HFF-Myc (cell line): ENCODE data around the gene CELSR2.

Source experiments
- DNase-seq: peaks from one replicate; pipeline ENCODE4 v3.0.0-alpha.2; 2011; ENCODE audit warnings: low read depth; ENCODE audit errors: extremely low read depth
- H3K4me3 ChIP-seq: replicated peaks from 2 replicates; pipeline ENCODE4 v1.5.1; 2011; ENCODE audit warnings: low read depth, mild to moderate bottlenecking, control low read depth, low read length
- CTCF ChIP-seq: IDR thresholded peaks from 2 replicates; pipeline ENCODE4 v1.5.1; 2012; ENCODE audit warnings: mild to moderate bottlenecking, low read depth, low read length, control low read depth; ENCODE audit errors: missing control alignments

CELSR2 gene

DNA sequence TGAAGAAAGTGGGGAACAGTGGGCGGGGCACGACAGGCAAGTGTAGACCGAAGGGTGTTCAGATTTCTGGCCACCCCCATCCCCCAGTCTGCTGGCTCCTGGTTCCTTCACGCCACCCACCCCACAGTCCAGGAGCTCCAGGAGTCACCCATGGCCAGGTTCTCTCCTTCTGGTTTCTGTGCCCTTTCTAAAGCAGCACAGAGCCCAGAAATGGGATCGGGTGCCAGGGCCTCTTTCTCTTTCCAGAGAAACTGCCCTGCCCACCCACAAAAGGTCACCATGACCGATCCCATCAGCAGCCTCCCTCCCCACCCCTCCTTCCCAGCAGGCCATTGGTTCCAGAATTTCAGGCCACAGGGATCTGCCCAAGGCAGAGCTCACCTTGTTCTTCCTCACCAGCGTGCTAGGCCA, 3.2 kb upstream of the CELSR2 start:
- DNase-seq, result no peak
- TF ChIP-seq CTCF, result no peak
- H3K4me3 ChIP-seq, result no peak overlapping the region

DNA sequence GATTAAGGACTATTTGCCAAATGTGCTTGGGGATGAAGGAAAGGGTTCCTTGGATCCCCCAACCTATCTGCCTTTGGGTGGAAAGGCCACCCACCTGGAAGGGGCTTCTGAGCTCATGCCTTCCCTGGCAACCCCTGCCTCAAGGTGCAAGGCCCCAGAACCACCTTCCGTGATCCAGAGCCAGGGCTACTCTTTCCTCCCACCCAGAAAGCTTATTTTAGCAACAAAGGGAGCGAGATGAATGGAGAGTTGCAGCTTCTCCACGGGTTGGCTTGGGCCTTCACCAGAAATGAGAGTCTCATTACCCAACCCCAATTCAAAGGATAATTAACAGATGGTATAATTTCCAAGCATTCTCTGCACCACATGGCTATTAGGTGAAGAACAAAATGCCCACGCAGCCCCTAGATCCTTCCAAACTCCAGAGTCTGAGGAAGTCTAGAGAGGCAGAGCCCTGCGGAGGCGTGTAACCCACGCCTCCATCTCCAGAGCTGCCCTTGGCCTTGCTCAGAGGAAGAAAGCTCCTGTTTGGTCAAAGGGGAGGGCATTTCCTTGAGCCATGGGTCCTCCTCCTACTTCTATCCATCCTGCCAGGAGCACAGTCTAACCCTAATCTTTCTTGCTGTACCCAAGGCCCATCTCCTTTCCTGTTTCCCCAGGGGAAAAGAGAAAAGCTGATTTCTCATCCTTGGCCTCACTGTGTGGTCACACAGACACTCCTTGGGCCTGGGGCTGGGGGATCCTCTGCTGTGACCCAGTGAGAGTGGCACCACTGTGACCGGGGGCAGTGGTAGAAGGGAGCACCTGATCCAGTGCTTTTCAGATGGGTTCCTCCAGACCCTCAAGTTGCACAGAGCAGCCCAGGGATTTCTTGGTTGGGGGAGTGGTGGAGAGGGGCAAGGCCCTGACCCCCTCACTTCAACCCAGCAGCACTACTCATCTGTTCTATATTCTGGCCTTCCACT, 1.7 kb upstream of the CELSR2 start:
- H3K4me3 ChIP-seq, result no peak overlapping the region
- no peak for DNase-seq
- no peak for TF ChIP-seq CTCF

DNA sequence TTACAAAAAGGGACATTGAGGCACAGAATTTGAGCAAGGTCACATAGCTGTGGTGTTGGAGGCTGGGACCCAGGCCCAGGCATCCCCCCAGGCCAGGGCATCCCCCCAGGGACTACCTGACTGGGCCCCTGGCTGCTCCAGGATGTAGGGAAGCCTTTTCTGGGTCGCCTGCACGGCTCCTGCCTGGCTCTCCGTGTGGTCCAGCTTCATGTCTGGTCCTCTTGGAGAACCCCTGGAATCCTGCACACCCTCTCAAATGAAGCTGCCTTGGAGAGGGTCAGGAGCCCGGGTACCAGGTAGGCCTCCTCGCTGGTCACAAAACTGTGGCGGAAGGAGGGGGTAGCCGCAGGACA, 919 bp upstream of the CELSR2 start:
- no peak for DNase-seq
- no peak for TF ChIP-seq CTCF
- H3K4me3 ChIP-seq, result no peak overlapping the region

DNA sequence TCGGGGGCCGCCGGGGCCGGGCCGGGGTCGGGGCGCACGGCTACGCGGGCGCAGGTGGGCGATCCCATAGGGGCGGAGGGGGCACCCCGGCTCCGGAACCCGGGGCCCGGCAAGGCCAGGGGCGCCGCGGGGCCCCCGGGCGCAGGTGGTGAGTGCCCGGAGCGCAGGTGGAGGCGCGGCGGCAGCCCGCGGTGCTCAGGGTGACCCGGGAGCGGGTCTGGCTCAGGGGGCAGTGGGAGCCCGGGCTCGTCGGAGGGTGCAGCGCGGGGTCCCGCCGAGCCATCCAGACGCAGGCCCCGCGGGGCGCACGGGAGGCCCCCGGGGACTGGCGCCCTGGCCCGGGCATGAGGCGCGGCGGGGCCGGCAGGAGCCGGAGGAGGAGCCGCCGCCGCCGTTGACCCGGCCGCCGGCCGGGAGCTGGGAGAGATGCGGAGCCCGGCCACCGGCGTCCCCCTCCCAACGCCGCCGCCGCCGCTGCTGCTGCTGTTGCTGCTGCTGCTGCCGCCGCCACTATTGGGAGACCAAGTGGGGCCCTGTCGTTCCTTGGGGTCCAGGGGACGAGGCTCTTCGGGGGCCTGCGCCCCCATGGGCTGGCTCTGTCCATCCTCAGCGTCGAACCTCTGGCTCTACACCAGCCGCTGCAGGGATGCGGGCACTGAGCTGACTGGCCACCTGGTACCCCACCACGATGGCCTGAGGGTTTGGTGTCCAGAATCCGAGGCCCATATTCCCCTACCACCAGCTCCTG, 489 bp downstream of the CELSR2 start:
- H3K4me3 ChIP-seq, result peak overlapping the region; percentile 32
- no peak for TF ChIP-seq CTCF
- no peak for DNase-seq

DNA sequence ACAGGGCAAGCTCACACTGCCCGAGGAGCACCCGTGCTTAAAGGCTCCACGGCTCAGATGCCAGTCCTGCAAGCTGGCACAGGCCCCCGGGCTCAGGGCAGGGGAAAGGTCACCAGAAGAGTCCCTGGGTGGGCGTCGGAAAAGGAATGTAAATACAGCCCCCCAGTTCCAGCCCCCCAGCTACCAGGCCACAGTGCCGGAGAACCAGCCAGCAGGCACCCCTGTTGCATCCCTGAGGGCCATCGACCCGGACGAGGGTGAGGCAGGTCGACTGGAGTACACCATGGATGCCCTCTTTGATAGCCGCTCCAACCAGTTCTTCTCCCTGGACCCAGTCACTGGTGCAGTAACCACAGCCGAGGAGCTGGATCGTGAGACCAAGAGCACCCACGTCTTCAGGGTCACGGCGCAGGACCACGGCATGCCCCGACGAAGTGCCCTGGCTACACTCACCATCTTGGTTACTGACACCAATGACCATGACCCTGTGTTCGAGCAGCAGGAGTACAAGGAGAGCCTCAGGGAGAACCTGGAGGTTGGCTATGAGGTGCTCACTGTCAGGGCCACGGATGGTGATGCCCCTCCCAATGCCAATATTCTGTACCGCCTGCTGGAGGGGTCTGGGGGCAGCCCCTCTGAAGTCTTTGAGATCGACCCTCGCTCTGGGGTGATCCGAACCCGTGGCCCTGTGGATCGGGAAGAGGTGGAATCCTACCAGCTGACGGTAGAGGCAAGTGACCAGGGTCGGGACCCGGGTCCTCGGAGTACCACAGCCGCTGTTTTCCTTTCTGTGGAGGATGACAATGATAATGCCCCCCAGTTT, 1.3 kb downstream of the CELSR2 start:
- TF ChIP-seq CTCF, result no peak
- no peak for DNase-seq
- H3K4me3 ChIP-seq, result peak overlapping the region; percentile 13; the same call in 1 of the 2 replicates
